Left lung (tissue), 10 donors: Measurements from ENCODE around the gene DGLUCY. TPM values are rescaled to one million over a fixed set of nuclear protein-coding genes. Genes with fewer than 3 reads are reported as not detected.

Source experiments
- ATAC-seq: fragments of 200-7000 bp; cut with Tn5 transposase; one replicate; pipeline ENCODE4 v1.9.1; 2020; ENCODE audit warnings: moderate library complexity
- DNase-seq, 4 donors: peaks; one replicate each; pipeline ENCODE4 v3.0.0-alpha.2; 2013 to 2020
- H3K27ac ChIP-seq, 2 donors: fragments of 200-600 bp; sonication (generic) in 1 of 2; one replicate each; pipeline versions ENCODE4 v1.5.0 to v1.8.0; 2020 to 2021
- H3K27me3 ChIP-seq, 2 donors: fragments of 200-600 bp; sonication (generic) in 1 of 2; one replicate each; pipeline versions ENCODE4 v1.5.0 to v1.8.0; 2020 to 2021
- H3K36me3 ChIP-seq, 2 donors: fragments of 200-600 bp; sonication (generic) in 1 of 2; one replicate each; pipeline versions ENCODE4 v1.5.0 to v1.8.0; 2020 to 2021
- H3K4me1 ChIP-seq, 2 donors: fragments of 200-600 bp; one replicate each; pipeline ENCODE4 v1.8.0; 2021
- H3K4me3 ChIP-seq, 2 donors: fragments of 200-600 bp; sonication (generic) in 1 of 2; one replicate each; pipeline versions ENCODE4 v1.5.0 to v1.8.0; 2020 to 2021; ENCODE audit warnings: mild to moderate bottlenecking in 1 of 2
- H3K9me3 ChIP-seq, 2 donors: fragments of 200-600 bp; sonication (generic) in 1 of 2; one replicate each; pipeline versions ENCODE4 v1.5.0 to v1.8.0; 2020 to 2021
- CTCF ChIP-seq, 2 donors: fragments of 200-600 bp; sonication (generic) in 1 of 2; IDR thresholded peaks; one replicate each; pipeline versions ENCODE4 v1.5.0 to v1.8.0; 2021; ENCODE audit warnings: antibody characterized with exemption in 2 of 2
- intact Hi-C, 2 donors: fragments of 100-400 bp; cut with DNase I; formaldehyde crosslinking; loops; one replicate each; pipeline versions ENCODE4 v1.11.2 to v1.14.2; 2022
- polyA plus RNA-seq, 6 donors: library from polyadenylated mRNA; unstranded; fragments of 120-200 nt; gene quantifications; one replicate each; pipeline ENCODE4 v1.2.1, GENCODE V29; 2013; ENCODE audit not compliant: insufficient read length in 6 of 6
- total RNA-seq, 2 donors: library from RNA; stranded (reverse); fragmentation: NEBNext Ultra II Directional; extraction: Animal tissue kit (Norgen Biotek cat#: 25700); gene quantifications; one replicate each; pipeline ENCODE4 v1.2.1, GENCODE V29; 2021
- donor health status: DM: no; HTN: yes; CAD: no.
- donor health status: DM: no; HTN: no; CAD: no.

The DGLUCY gene
- total and polyA plus RNA-seq, 8 donors = 56.7 to 77.0 (median 66.1) TPM

GRCh38 chr14:91204657-91205056, 90.8 kb downstream of the DGLUCY start:
- intact Hi-C loops = no loop called here
- no peak for ATAC-seq
- H3K9me3 ChIP-seq = no peaks in the 10 kb centered on the region
- H3K36me3 ChIP-seq = peaks cover 0 to 95% of the 10 kb centered on the region in 2 donors
- H3K4me1 ChIP-seq = peaks cover 0 to 21% of the 10 kb centered on the region in 2 donors
- no peaks in the 10 kb centered on the region for H3K27me3 ChIP-seq
- DNase-seq = no peak
- no peak for TF ChIP-seq CTCF (IDR thresholded peaks at IDR 0.05)
- H3K27ac ChIP-seq = no peak overlapping the region
- H3K4me3 ChIP-seq = no peak overlapping the region

- Histone ChIP-seq H3K36me3 (peaks cover 0 to 95% of the 10 kb centered on the region in 2 donors), H3K4me3 (no peak overlapping the region)
Observed at GRCh38 chr14:91205459-91205858, 91.6 kb downstream of the DGLUCY start.

GRCh38 chr14:91207008-91207407, 93.1 kb downstream of the DGLUCY start:
- intact Hi-C loops = no loop called here
- H3K9me3 ChIP-seq = no peaks in the 10 kb centered on the region
- peaks cover 0 to 11% of the 10 kb centered on the region in 2 donors for H3K4me1 ChIP-seq
- TF ChIP-seq CTCF (IDR thresholded peaks at IDR 0.05) = no peak
- no peak overlapping the region for H3K27ac ChIP-seq
- no peak for ATAC-seq
- H3K4me3 ChIP-seq = no peak overlapping the region
- H3K36me3 ChIP-seq = peaks cover 0 to 86% of the 10 kb centered on the region in 2 donors
- H3K27me3 ChIP-seq = no peaks in the 10 kb centered on the region
- DNase-seq = no peak

More at GRCh38 chr14:91205459-91205858, 91.6 kb downstream of the DGLUCY start:
- no peak for ATAC-seq
- intact Hi-C loops = no loop called here
- peaks cover 0 to 21% of the 10 kb centered on the region in 2 donors for H3K4me1 ChIP-seq
- no peak for TF ChIP-seq CTCF (IDR thresholded peaks at IDR 0.05)
- H3K9me3 ChIP-seq = no peaks in the 10 kb centered on the region
- DNase-seq = no peak
- no peak overlapping the region for H3K27ac ChIP-seq
- no peaks in the 10 kb centered on the region for H3K27me3 ChIP-seq

GRCh38 chr14:91211017-91211416, 97.1 kb downstream of the DGLUCY start:
- DNase-seq = no peak
- Histone ChIP-seq H3K9me3 (no peaks in the 10 kb centered on the region), H3K4me3 (no peak overlapping the region), H3K27me3 (no peaks in the 10 kb centered on the region), H3K4me1 (no peaks in the 10 kb centered on the region), H3K27ac (no peak overlapping the region), H3K36me3 (peaks cover 0 to 82% of the 10 kb centered on the region in 2 donors)
- ATAC-seq = no peak
- intact Hi-C loops = no loop called here
- TF ChIP-seq CTCF (IDR thresholded peaks at IDR 0.05) = no peak

- no peak for TF ChIP-seq CTCF (IDR thresholded peaks at IDR 0.05)
- peaks cover 0 to 71% of the 10 kb centered on the region in 2 donors for H3K36me3 ChIP-seq
Observed at GRCh38 chr14:91214306-91214705, 100.4 kb downstream of the DGLUCY start.

More at GRCh38 chr14:91214306-91214705, 100.4 kb downstream of the DGLUCY start:
- Histone ChIP-seq H3K27ac (no peak overlapping the region), H3K4me3 (no peak overlapping the region), H3K9me3 (no peaks in the 10 kb centered on the region), H3K27me3 (no peaks in the 10 kb centered on the region), H3K4me1 (peaks cover 0 to 1% of the 10 kb centered on the region in 2 donors)
- DNase-seq (no peak), ATAC-seq (no peak)
- intact Hi-C loops = no loop called here
